Measurements from ENCODE around the gene HK3. TPM values are rescaled to one million over a fixed set of nuclear protein-coding genes. Genes with fewer than 3 reads are reported as not detected.

HK3 gene
- polyA plus RNA-seq, 1 donor from 2014 or later: 7.8 TPM

- Histone ChIP-seq H3K27ac (ENCODE audit: low read length) (no peak overlapping the region), H4K20me1 (ENCODE audit: insufficient read depth) (no peaks in the 10 kb centered on the region), H3K27me3 (ENCODE audit: insufficient read depth, low read depth, low read length) (no peaks in the 10 kb centered on the region), H3K4me3 (ENCODE audit: low read length) (no peak overlapping the region), H3F3A (ENCODE audit: insufficient read depth, low read length, poor library complexity, severe bottlenecking) (no peaks in the 10 kb centered on the region), H3K36me3 (ENCODE audit: insufficient read depth, low read length) (no peaks in the 10 kb centered on the region), H3K9ac (ENCODE audit: low read length) (no peak overlapping the region), H3K9me3 (ENCODE audit: low read length) (no peaks in the 10 kb centered on the region), H2AFZ (ENCODE audit: low read depth, low read length) (no peak overlapping the region), H3K79me2 (replicated peaks; ENCODE audit: insufficient read depth, low read length) (no peaks in the 10 kb centered on the region), H3K4me2 (ENCODE audit: low read length) (no peak overlapping the region), H3K9me2 (ENCODE audit: insufficient read depth, low read length) (no peaks in the 10 kb centered on the region)
- TF ChIP-seq RAD21 (conservative IDR thresholded peaks at IDR 0.05): no peak
- no peak for TF ChIP-seq EP300 (conservative IDR thresholded peaks at IDR 0.05; ENCODE audit: poor library complexity, severe bottlenecking)
- no peak for TF ChIP-seq POLR2AphosphoS5 (IDR thresholded peaks at IDR 0.05)
- no peak for TF ChIP-seq TAF1 (IDR thresholded peaks at IDR 0.05; ENCODE audit: low read depth)
- TF ChIP-seq, protein P1, sequence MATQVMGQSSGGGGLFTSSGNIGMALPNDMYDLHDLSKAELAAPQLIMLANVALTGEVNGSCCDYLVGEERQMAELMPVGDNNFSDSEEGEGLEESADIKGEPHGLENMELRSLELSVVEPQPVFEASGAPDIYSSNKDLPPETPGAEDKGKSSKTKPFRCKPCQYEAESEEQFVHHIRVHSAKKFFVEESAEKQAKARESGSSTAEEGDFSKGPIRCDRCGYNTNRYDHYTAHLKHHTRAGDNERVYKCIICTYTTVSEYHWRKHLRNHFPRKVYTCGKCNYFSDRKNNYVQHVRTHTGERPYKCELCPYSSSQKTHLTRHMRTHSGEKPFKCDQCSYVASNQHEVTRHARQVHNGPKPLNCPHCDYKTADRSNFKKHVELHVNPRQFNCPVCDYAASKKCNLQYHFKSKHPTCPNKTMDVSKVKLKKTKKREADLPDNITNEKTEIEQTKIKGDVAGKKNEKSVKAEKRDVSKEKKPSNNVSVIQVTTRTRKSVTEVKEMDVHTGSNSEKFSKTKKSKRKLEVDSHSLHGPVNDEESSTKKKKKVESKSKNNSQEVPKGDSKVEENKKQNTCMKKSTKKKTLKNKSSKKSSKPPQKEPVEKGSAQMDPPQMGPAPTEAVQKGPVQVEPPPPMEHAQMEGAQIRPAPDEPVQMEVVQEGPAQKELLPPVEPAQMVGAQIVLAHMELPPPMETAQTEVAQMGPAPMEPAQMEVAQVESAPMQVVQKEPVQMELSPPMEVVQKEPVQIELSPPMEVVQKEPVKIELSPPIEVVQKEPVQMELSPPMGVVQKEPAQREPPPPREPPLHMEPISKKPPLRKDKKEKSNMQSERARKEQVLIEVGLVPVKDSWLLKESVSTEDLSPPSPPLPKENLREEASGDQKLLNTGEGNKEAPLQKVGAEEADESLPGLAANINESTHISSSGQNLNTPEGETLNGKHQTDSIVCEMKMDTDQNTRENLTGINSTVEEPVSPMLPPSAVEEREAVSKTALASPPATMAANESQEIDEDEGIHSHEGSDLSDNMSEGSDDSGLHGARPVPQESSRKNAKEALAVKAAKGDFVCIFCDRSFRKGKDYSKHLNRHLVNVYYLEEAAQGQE (IDR thresholded peaks at IDR 0.05; ENCODE audit: borderline replicate concordance): no peak
- TF ChIP-seq EZH2 (IDR thresholded peaks at IDR 0.05; ENCODE audit: borderline replicate concordance, insufficient read depth, low read length, poor library complexity, severe bottlenecking): no peak
- TF ChIP-seq SMC3 (conservative IDR thresholded peaks at IDR 0.05; ENCODE audit: poor library complexity): no peak
- TF ChIP-seq, protein P2, sequence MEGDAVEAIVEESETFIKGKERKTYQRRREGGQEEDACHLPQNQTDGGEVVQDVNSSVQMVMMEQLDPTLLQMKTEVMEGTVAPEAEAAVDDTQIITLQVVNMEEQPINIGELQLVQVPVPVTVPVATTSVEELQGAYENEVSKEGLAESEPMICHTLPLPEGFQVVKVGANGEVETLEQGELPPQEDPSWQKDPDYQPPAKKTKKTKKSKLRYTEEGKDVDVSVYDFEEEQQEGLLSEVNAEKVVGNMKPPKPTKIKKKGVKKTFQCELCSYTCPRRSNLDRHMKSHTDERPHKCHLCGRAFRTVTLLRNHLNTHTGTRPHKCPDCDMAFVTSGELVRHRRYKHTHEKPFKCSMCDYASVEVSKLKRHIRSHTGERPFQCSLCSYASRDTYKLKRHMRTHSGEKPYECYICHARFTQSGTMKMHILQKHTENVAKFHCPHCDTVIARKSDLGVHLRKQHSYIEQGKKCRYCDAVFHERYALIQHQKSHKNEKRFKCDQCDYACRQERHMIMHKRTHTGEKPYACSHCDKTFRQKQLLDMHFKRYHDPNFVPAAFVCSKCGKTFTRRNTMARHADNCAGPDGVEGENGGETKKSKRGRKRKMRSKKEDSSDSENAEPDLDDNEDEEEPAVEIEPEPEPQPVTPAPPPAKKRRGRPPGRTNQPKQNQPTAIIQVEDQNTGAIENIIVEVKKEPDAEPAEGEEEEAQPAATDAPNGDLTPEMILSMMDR (IDR thresholded peaks at IDR 0.05; ENCODE audit: poor library complexity, severe bottlenecking): no peak
- no peak for TF ChIP-seq MXI1 (conservative IDR thresholded peaks at IDR 0.05; ENCODE audit: poor library complexity, severe bottlenecking)
Measured at GRCh38 chr5:176902102-176902814, 3.1 kb upstream of the HK3 start.

- Histone ChIP-seq H3K27me3 (ENCODE audit: insufficient read depth, low read depth, low read length) (no peaks in the 10 kb centered on the region), H3K9ac (ENCODE audit: low read length) (no peak overlapping the region), H3K4me2 (ENCODE audit: low read length) (no peak overlapping the region), H3K36me3 (ENCODE audit: insufficient read depth, low read length) (no peaks in the 10 kb centered on the region), H4K20me1 (ENCODE audit: insufficient read depth) (no peaks in the 10 kb centered on the region), H2AFZ (ENCODE audit: low read depth, low read length) (no peak overlapping the region), H3K9me3 (ENCODE audit: low read length) (no peaks in the 10 kb centered on the region), H3F3A (ENCODE audit: insufficient read depth, low read length, poor library complexity, severe bottlenecking) (no peaks in the 10 kb centered on the region), H3K27ac (ENCODE audit: low read length) (no peak overlapping the region), H3K79me2 (replicated peaks; ENCODE audit: insufficient read depth, low read length) (no peaks in the 10 kb centered on the region), H3K9me2 (ENCODE audit: insufficient read depth, low read length) (no peaks in the 10 kb centered on the region), H3K4me3 (ENCODE audit: low read length) (no peak overlapping the region)
- no peak for TF ChIP-seq SMC3 (conservative IDR thresholded peaks at IDR 0.05; ENCODE audit: poor library complexity)
- no peak for TF ChIP-seq POLR2AphosphoS5 (IDR thresholded peaks at IDR 0.05)
- TF ChIP-seq EP300 (conservative IDR thresholded peaks at IDR 0.05; ENCODE audit: poor library complexity, severe bottlenecking): no peak
- TF ChIP-seq EZH2 (IDR thresholded peaks at IDR 0.05; ENCODE audit: borderline replicate concordance, insufficient read depth, low read length, poor library complexity, severe bottlenecking): no peak
Measured at GRCh38 chr5:176901260-176902101, 2.3 kb upstream of the HK3 start.

All from neural cell (in vitro differentiated cells).